ENCODE data around the gene ENPP1.

Gene ENPP1

DNA sequence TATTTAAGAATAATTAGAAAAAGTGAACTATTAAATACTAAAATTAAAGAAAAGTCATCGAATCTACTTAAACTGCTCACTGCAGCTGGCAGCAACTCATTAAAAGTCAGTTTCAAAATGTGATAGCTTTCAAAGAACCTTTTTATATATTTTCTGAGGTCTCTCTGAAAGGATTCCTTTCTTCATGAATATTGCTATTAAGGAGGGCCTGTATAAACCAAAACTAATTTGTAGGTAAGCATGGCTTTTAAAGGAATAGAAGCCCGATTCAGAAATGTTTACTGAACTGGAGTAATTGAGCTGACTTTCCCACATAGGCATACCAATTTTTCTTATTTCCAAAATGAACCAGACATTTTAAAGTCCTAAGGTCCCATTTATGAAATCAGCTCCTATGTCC is 41.2 kb upstream of the ENPP1 start:
- Histone ChIP-seq H3K4me3 (ENCODE audit: low read depth, low read length) (no peak overlapping the region), H3K27me3 (ENCODE audit: control insufficient read depth, insufficient read depth, low read length) (no peaks in the 10 kb centered on the region), H3K79me2 (no peaks in the 10 kb centered on the region), H3K27ac (no peak overlapping the region), H3K36me3 (ENCODE audit: control insufficient read depth, insufficient read depth, low read length) (no peaks in the 10 kb centered on the region), H2AFZ (no peak overlapping the region), H3K9me3 (ENCODE audit: control insufficient read depth, low read length) (no peaks in the 10 kb centered on the region), H3K9ac (no peak overlapping the region), H3K4me1 (no peaks in the 10 kb centered on the region), H3K4me2 (ENCODE audit: low read length) (no peak overlapping the region)
- TF ChIP-seq, protein P1, sequence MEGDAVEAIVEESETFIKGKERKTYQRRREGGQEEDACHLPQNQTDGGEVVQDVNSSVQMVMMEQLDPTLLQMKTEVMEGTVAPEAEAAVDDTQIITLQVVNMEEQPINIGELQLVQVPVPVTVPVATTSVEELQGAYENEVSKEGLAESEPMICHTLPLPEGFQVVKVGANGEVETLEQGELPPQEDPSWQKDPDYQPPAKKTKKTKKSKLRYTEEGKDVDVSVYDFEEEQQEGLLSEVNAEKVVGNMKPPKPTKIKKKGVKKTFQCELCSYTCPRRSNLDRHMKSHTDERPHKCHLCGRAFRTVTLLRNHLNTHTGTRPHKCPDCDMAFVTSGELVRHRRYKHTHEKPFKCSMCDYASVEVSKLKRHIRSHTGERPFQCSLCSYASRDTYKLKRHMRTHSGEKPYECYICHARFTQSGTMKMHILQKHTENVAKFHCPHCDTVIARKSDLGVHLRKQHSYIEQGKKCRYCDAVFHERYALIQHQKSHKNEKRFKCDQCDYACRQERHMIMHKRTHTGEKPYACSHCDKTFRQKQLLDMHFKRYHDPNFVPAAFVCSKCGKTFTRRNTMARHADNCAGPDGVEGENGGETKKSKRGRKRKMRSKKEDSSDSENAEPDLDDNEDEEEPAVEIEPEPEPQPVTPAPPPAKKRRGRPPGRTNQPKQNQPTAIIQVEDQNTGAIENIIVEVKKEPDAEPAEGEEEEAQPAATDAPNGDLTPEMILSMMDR (IDR thresholded peaks at IDR 0.05), result no peak

DNA sequence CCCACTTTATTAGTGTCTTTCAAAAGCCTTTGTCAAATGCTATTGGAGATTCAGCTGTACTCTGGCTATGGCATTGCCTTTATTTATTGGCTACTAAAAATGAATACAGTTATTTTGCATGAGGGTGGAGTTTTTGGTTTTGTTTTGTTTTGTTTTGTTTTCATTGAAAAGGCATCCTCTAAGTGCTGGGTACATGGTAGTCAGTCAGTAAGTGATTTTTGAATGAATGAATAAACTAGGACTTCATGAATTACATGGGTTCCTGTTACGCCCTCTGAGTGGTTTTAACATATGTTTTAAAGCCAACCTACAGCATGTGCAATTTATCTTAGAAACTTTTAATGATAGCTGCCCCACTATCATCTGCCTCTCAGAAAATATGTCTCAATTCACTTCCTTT is 38.9 kb upstream of the ENPP1 start:
- H3K4me3 ChIP-seq (ENCODE audit: low read depth, low read length), result no peak overlapping the region
- no peak overlapping the region for H3K4me2 ChIP-seq (ENCODE audit: low read length)
- no peak overlapping the region for H3K27ac ChIP-seq
- H3K27me3 ChIP-seq (ENCODE audit: control insufficient read depth, insufficient read depth, low read length), result no peaks in the 10 kb centered on the region
- no peak overlapping the region for H3K9ac ChIP-seq
- no peaks in the 10 kb centered on the region for H3K4me1 ChIP-seq
- H2AFZ ChIP-seq, result no peak overlapping the region
- no peaks in the 10 kb centered on the region for H3K36me3 ChIP-seq (ENCODE audit: control insufficient read depth, insufficient read depth, low read length)
- TF ChIP-seq, protein P1 (IDR thresholded peaks at IDR 0.05), result no peak
- H3K9me3 ChIP-seq (ENCODE audit: control insufficient read depth, low read length), result no peaks in the 10 kb centered on the region
- no peaks in the 10 kb centered on the region for H3K79me2 ChIP-seq

DNA sequence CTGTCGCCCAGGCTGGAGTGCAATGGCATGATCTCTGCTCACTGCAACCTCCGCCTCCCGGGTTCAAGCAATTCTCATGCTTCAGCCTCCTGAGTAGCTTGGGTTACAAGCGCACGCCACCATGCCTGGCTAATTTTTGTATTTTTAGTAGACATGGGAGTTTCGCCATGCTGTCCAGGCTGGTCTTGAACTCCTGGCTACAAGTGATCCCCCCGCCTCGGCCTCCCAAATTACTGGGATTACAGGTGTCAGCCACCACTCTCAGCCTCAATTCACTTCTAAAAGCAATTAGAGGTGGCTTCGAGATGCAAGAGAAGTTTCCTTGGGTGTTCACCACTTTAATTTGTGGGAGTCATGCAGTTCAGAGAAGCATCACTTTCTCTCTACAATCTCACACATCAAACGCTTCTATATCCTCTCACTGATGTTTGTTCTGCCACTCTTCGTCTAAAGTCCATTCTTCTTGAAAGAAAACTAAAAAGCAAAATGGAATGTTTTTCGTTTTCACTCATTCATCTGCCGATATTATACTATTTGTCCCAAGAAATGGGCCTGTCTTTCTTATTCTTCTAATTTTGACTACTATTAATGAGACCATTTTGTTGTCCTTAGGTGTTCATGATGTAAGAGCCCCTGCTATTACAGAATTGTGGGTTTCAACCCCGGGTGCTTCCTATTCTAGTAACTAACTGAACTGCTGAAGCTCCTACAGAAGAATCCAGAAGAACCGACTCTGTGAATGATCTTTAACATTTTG is 38.3 kb upstream of the ENPP1 start:
- H3K4me3 ChIP-seq (ENCODE audit: low read depth, low read length), result no peak overlapping the region
- TF ChIP-seq, protein P1 (IDR thresholded peaks at IDR 0.05), result no peak
- no peaks in the 10 kb centered on the region for H3K79me2 ChIP-seq
- H3K27ac ChIP-seq, result no peak overlapping the region
- H2AFZ ChIP-seq, result no peak overlapping the region
- no peaks in the 10 kb centered on the region for H3K27me3 ChIP-seq (ENCODE audit: control insufficient read depth, insufficient read depth, low read length)
- H3K9me3 ChIP-seq (ENCODE audit: control insufficient read depth, low read length), result no peaks in the 10 kb centered on the region
- no peaks in the 10 kb centered on the region for H3K4me1 ChIP-seq
- no peak overlapping the region for H3K4me2 ChIP-seq (ENCODE audit: low read length)
- H3K9ac ChIP-seq, result no peak overlapping the region
- H3K36me3 ChIP-seq (ENCODE audit: control insufficient read depth, insufficient read depth, low read length), result no peaks in the 10 kb centered on the region

DNA sequence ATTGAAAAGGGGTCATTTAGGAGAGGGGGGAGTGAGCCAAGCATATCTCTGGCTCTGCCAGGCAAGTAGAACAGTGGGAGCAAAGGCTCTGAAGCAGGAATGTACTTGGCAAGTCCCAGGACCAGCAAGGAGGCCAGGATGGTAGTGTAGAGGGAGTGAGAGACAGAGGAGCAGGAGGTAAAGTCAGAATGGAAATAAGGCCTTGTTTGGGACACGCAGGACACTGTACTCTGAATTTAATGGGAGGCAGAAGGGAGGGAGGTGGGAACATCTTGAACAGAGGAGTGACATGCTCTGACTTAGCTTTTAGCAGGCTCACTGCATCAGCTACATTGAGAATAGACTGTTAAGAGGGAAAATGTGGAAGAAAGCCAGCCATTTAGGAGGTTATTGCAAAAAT is 37.0 kb upstream of the ENPP1 start:
- H3K36me3 ChIP-seq (ENCODE audit: control insufficient read depth, insufficient read depth, low read length), result no peaks in the 10 kb centered on the region
- no peaks in the 10 kb centered on the region for H3K4me1 ChIP-seq
- no peaks in the 10 kb centered on the region for H3K9me3 ChIP-seq (ENCODE audit: control insufficient read depth, low read length)
- TF ChIP-seq, protein P1 (IDR thresholded peaks at IDR 0.05), result no peak
- H3K27me3 ChIP-seq (ENCODE audit: control insufficient read depth, insufficient read depth, low read length), result no peaks in the 10 kb centered on the region
- H2AFZ ChIP-seq, result no peak overlapping the region
- no peak overlapping the region for H3K27ac ChIP-seq
- H3K4me3 ChIP-seq (ENCODE audit: low read depth, low read length), result no peak overlapping the region
- H3K4me2 ChIP-seq (ENCODE audit: low read length), result no peak overlapping the region
- no peak overlapping the region for H3K9ac ChIP-seq
- H3K79me2 ChIP-seq, result no peaks in the 10 kb centered on the region
